HG02938 (cell line): ENCODE results near the gene TGFBR3.

Experiments used
- ATAC-seq: cut with Tn5 transposase; IDR thresholded peaks from one replicate; pipeline ENCODE4 v1.9.1; 2021; ENCODE audit warnings: mild to moderate bottlenecking, moderate library complexity; ENCODE audit not compliant: unreplicated experiment

The TGFBR3 gene

DNA sequence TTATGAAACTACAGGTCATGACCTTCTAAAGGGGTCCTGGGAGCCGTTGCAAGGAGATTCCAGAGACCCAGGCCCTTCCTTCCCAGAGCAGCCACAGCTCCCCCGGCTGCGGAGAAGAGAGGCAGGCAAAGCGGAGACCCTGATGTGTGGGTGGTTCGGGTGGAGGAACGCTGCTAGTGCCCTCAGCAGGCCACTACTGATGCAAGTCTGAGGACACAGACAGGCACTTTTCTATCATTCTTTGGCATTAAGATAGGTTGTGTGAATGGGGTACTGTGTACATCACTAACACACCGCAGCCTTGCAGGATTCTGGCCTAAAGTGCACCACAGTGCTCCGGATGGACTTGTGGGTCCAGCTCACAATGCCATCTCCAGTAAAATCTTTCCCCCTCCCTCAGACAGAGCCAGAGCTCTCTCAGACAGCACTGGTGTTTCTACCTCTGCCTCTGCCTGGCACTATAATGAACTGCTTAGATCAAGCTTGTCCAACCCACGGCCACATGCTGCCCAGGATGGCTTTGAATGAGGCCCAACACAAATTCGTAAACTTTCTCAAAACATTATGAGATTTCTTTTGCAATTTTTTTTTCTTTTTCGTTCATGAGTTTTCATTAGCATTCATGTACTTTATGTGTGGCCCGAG, 121.4 kb downstream of the TGFBR3 start:
- ATAC-seq, result no peak

DNA sequence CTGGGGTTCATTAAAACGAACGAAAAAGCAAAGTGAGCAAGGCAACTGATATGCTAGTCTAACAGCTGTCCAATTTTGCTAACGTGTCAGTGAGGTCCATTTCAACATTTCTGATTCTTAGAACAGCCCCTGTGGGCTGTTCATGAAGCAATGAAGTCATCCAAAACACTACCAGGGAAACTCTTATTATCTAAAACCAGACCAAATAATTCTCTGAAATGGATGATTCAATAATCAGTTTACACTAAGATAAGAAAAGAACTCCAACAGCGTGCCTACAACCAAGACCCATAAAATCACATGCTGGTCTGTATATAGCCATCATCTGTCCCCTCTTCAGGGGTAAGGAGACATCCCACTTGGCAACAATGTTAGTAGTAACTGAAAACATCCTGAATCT, 122.7 kb downstream of the TGFBR3 start:
- ATAC-seq, result no peak

DNA sequence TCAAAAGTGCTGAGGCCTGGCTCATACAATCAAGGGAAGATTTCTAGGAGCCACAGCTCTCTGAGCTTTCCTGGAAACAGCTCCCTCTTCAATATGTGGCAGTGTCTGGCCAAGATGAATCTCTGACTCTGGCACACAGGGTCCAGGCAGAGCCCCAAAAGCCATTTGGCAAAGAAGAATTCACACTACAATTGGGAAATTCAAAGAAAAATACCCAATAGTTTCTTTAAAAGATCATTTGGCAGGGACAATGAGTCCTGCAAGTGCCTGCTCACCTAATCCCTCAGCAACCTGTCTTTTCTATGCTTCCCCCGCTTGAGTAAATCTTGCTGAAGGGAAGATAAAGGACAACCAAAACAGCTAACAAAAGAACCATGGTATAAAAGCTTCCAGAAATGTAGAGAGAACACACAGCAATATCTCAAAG, 124.6 kb downstream of the TGFBR3 start:
- no peak for ATAC-seq

DNA sequence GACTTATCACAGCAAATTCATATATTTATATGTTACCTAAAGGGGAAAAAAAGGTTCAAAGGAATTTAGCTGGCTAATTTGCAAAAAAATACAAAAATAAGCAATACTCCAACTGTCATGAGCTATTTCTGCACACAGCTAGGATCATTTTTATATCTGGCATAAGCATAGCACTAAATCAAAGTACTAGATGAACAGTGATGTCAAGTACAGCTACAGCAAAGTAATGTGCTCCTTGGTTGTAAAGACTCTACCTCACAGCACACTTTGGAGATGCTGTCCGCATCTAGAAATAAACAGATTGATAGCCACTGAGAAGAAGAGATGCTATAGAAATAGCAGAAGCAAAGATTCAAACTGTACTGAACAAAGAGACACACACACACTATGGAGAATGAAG, 125.4 kb downstream of the TGFBR3 start:
- ATAC-seq, result no peak

DNA sequence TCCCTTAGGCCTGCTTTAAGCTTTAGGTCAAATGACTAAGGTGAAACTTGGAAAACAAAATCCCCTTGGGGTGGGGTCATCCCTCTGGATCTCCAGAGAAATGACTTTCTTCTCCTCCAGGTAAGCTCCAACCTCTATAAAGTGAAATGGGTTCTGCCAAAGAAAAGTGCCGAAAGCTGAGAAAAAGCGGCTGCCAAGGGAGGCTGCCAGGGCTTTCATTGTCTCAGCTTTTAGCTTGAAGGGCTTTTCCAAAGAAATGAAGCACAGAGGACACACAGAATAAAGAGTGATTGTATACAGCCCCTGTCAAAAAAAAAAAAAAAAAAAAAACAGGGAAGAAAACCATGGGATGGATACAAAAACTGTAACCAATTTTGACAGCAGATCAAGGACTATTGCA, 126.9 kb downstream of the TGFBR3 start:
- ATAC-seq, result no peak

DNA sequence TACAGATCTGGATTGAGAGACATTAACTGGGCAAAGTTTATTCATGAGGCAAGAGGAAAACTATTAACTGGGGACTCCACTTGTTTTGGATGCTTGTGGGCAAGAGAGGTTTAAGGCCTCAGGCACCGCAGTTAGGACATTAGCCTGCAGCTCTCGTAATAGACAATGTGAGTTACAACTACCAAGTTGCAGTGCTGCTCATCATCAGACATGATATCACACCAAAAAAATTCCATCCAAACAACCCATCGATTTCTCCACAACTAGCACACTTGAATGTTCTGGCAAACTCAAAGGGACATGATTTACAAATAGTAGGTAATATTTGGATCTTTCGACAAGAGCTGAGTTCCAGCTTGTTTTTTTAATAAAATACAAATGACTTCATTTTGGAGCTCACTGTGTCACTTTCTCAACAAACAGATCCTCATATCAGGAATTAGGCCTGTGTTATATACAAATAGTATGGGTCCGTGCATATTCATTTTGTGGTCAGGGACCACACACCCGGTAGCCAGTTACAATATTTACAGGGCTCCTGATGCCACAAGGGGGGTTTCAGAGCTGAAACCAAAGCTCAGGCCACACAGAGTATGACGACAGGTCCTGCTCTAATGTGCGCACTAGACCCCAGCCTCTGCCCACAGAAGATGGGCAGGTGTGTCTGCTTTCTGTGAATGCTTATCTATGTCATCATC, 128.0 kb downstream of the TGFBR3 start:
- ATAC-seq, result no peak

DNA sequence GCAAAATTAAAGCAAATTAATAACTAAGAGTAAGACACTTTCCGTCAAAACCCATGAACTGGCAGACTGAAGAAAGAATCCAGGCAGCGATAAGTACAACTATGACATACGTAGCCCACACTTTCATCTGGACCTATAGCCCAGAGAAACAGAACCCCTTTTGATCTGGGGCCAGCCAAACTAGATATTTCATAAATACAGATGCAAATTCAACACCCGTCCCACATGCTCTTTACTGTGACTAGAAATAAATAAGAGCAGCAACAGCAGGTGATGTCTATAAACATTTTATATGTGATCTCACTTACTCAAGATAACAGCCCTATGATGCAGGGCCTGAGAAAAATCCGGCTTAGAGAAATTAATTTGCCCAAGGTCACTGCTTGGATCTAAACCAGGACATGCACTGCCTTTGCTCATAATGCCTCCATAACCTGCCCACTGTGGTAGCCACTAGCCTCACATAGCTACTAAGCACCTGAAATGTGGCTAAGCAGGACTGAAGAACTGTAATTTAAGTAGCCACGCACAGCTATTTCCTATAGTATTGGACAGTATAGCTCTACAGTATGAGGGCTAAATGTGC, 130.2 kb downstream of the TGFBR3 start:
- no peak for ATAC-seq

DNA sequence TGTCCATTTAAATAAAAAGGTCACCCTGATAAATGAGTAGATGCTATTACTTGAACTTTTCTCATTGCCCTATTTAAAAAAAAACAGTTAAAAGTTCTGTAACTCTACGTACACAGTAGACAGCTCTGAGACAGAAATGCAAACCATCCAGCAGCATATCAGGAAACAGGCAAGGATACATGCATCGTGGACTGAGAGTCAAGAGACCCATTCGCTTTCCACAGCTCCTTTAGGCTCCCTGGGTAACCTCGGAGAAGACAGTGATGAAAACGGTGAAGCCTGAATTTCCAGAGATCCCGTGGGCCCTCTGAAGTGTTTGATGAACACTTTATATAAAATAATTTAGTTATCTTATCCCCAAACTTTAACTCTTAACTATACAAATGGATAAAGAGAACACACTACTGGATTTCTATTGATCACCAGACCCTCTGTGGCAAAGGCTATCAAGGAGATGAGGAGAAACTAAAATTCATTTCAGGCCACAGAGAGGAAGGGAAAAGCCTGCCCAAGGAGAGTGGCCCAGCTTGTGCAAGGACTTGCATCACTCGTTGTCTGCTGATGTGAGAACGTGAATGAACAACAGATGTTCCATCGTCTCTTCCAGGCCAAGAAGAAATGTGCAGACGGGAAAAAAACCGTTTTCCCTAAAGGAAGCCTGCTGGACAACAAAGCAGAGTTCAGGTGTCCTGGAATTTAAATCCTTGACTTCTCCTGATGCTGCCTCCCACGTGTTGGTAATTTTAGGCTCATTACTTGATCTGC, 131.0 kb downstream of the TGFBR3 start:
- no peak for ATAC-seq

DNA sequence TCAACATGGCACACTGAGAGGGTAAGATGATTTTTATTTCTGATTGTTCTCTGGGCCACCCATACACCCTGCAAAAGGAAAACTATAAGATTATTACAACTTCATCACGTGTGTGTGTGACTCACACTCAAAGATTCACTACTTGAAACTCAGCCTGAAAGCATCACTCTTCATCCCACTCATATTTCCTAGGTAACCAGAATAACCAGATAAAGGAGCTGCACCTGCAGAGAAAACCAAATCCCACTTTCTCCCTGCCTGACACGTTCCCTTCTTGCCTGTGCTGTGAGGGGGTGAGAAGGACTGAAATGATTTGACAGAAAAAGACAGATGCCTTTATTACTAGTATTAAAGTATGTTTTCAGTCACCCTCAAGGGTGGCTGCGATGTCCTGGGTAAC, 131.6 kb downstream of the TGFBR3 start:
- ATAC-seq, result peak; percentile 59

DNA sequence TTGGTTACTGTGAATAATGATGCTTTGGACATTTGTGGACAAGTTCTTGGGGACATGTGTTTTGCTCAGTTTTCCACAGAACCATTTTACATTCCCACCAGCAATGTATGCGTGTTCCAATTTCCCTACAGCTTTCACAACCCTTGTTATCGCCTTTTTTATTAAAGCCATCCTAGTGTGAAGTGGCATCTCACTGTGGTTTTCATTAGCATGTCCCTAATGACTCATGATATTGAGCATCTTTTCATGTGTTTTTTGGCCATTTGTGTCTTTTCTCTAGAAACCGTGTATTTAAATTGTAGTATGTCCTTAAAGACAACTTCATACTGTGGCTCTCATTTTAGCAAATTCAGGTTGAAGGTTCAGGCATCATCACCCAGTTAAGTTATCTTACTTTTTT, 132.1 kb downstream of the TGFBR3 start:
- ATAC-seq, result peak; percentile 2

DNA sequence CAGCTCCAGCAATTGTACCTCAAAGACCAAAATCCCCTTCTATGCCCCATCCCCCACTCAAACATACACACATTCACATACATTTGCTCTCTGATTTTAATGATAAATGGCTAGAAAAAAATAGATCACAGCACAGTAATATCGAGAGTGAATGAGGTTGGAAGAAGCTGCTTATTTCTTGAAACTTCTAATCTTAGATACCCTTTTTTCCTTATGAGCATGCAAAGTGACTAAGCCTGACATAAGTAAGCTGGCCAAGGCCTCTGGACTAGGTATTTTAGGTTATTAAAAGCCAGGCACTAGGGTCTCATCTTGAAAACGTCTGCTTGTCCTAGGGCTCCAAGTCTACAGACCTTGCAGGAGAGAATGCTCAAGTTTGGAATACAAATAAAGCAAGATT, 133.6 kb downstream of the TGFBR3 start:
- peak; percentile 60 for ATAC-seq

DNA sequence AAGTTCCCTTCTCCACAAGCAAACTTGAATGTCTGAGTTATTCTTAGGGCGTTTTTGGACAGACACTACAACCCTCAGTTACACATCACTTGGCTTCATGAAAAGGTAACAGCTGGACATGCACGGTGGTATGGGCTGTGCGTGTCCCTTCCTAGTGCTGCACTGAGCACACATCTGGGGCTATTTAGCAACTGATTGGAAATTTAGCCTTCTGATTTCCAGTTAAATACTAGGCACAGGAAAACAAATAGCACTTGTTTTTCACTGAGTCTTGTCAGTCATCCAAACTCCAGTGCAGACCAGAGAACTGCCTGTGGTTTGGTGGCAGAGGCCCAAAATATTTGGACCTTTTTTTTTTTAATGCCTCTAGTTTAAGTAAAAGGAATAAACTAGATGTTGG, 134.7 kb downstream of the TGFBR3 start:
- no peak for ATAC-seq

DNA sequence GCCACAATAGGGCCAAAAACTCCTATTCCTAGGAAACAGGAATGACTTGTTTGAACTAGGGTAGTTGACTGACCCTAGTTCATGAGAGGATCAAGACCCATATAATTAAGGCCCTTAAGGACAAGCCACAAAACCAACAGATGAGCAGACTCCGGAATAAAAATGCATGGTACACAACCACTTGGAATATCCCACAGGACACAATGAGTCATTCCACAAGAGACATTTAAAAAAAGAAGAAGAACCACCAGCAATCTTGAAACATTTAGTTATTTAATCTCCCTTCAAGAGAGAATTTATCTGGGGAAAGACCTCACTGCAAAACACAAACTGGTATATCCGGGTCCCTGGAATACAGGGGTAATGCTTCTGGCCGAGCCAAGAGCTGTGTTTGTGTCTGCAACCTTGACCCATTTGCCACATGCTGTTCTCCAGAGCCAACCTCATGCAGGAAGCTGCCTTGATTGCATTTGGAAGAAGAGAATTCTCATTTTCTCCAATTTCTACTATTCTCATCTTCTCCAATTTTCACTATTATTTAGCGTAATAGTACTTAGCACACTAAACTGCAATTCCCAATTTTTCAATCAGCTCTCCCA, 135.5 kb downstream of the TGFBR3 start:
- no peak for ATAC-seq

DNA sequence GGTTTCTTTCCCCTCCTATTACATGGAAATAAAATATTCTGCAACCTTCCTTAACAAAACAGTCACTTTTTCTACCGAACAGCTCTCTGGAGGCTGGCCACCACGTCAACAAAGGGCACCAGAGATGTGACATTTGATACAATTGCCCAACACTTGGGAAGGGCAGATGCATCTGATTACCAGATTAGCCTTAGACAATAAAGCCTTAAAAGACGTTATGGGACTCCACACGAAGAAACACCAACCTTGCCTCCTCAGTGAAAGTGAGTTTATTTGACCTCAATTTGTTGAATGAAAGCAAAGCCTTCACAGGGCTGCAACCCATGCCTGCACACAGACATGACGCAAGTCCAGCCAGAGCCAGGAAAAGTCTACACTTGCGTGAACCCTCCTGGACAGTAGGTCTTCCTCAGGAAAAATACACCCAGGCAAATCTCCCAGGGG, 136.1 kb downstream of the TGFBR3 start:
- no peak for ATAC-seq

DNA sequence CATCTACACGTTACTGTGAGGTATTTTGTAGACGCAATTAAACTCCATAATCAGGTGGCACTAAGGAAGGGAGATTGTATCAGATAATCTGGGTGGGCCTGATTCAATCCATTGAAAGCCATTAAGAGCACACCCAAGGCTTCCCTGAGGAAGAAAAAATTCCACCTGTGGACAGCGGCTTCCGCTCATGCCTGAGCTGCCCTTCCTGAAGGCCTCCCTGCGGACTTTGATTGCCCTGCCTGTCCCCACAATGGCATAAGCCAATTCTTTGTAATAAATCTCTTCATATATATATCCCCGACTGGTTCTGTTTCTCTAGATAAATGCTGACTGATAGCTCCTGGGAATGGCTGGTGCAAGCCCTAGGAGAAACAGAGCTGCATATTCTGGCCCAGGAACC, 138.3 kb downstream of the TGFBR3 start:
- ATAC-seq, result no peak

DNA sequence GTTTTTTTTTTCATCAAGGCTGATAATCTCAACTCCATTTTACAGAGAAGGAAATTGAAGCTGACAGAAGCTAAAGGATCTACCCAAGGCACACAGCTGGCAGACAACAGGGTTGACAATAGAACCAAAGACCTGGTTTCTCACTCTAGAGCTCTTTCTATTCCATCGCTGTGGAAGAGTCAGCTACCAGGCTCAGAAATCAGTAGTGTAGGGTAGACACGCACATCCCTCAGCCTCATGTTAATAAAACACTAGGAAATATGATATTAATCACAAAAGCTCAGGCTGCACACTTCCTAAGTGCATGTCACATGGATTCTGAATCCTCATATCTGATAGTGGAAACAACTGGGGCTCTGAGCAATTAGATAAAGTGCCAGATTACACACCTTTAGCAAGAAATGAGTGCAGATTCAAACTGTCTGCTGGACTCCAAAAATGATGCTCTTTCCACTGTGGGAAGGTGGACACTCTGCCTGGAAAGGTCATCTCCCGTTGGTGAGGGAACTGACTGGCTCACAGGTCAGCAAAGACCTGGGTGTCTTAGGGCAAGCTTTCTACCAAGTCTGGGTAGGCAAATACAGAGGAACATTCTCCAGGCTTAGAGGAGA, 139.1 kb downstream of the TGFBR3 start:
- no peak for ATAC-seq

DNA sequence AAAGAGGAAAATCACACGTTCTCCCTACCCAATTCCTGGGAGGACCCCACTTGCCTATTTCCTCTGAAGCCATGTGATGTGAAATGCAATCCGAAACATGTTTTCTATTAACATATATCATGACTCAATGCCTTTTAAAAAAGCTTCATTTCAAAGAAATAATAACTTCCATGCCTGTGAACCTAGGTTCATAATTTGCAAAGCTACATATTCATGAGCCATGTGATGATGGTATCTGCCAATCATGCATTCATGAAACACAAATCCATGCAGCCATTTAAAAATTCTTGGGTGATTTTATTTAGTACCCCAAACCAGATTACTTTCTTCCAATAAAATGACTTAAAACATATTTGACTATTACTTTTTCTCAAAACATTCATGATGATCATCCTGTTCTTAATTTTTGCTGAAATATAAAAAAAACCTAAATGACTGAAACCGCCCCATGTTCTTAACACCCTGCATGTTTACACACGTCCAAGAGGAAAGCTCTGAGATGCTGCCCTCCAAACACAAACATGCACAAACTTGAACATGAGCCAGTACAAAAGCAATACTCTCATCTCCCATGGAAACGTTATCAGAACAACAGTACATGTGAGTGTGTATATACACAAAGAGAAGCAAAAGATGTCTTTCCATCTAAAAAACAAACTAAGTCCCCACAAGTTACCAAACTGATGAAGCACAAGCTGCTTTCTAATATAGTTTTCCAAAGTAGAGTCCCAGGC, 140.1 kb downstream of the TGFBR3 start:
- ATAC-seq, result no peak

DNA sequence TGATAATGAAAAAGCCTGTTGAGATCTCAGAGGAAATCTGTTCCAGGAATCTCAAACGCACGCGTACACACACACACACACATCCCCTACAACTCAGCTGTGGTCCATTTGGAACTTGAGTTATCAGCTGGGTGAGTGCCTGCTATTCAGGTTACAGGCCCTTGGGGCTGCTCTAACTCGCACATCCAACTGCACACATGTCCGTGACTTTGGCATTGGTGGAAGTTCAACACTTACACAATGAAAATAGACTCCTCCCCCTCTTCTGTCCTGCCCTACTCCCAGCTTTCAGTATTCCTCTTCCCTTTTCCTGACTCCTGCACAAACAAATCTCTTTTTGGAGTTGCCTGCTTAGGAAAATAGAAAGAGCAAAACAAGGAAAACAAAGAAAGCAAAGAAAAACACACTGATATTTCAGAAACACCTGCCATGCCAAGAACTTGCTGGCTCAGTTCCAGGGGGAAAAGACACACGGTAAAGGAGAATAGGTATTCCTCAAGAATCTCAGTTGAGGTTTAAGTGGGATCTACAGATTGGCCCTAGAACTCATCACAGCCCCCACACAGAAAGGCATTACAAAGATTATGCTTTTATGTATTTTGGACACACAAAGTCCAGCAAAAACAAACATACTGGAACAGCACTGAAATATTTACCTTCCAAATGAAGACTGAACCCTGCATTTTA, 140.9 kb downstream of the TGFBR3 start:
- no peak for ATAC-seq

DNA sequence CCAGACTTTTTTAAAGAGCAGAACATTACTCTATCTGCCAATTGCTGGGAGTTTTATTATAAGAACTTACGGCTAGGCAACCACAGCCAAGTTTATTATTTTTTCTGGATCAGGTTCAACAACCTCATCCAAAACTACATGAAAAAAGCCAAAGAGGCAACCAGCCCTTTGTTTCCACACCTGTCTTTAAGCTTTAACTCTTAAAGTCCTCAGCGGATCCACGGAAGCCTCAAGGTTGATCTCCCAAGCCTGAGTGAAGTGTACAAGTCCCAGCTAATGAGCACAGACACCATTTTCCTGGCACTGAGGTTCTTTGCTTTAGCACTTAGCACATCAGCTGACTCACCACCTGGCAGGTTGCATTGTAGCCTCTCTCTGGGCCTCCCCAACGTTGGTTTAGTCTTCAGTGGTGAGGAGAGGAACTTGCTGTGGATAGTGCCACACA, 143.1 kb downstream of the TGFBR3 start:
- no peak for ATAC-seq
